Muscle of leg (tissue), 11 donors: ENCODE measurements around the gene NTSR1. TPM values are rescaled to one million over a fixed set of nuclear protein-coding genes. Genes with fewer than 3 reads are reported as not detected.

Experiments
- DNase-seq: peaks from one replicate; pipeline ENCODE4 v3.0.0; 2013
- H3K27ac ChIP-seq: one replicate; pipeline ENCODE4 v1.5.1; 2013; ENCODE audit warnings: mild to moderate bottlenecking, low read length, control low read depth
- H3K27me3 ChIP-seq: one replicate; pipeline ENCODE4 v1.6.1; 2013; ENCODE audit warnings: low read length; ENCODE audit not compliant: control insufficient read depth, insufficient read depth
- H3K36me3 ChIP-seq: one replicate; pipeline ENCODE4 v1.6.1; 2013; ENCODE audit warnings: low read length; ENCODE audit not compliant: control insufficient read depth, insufficient read depth
- H3K4me1 ChIP-seq: one replicate; pipeline ENCODE4 v1.6.1; 2013; ENCODE audit warnings: low read length; ENCODE audit not compliant: control insufficient read depth, insufficient read depth
- H3K4me3 ChIP-seq: one replicate; pipeline ENCODE4 v1.5.1; 2013; ENCODE audit warnings: low read length, control low read depth
- H3K9me3 ChIP-seq: replicated peaks from 2 replicates; pipeline ENCODE4 v1.6.1; 2013; ENCODE audit warnings: low read depth, low read length; ENCODE audit not compliant: control insufficient read depth
- WGBS: methylation state at CpG from one replicate; pipeline ENCODE4 v1.1.5; 2013; ENCODE audit warnings: missing lambda C conversion rate; ENCODE audit not compliant: insufficient coverage; 5-methylcytosine and 5-hydroxymethylcytosine counted together
- polyA plus RNA-seq, 8 donors: library from polyadenylated mRNA; unstranded; fragments of 120-200 nt; gene quantifications; one replicate each; pipeline versions ENCODE4 v1.2.1 to v1.2.3, GENCODE V29; 2013; ENCODE audit warnings: inconsistent platforms in 1 of 8, low replicate concordance in 1 of 8; ENCODE audit not compliant: insufficient read length in 8 of 8, insufficient read depth in 1 of 8
- total RNA-seq: library from RNA; stranded (reverse); fragments of 120-200 nt; gene quantifications from one replicate; pipeline ENCODE4 v1.2.4, GENCODE V29; 2013

The NTSR1 gene
- total and polyA plus RNA-seq, 9 donors, result 0.04 to 0.27 (median 0.18) TPM

- WGBS, result 77% methylated on average over 8 of the region's 24 CpGs
- Histone ChIP-seq H3K27me3 (peaks cover 39% of the 10 kb centered on the region), H3K4me1 (peaks cover 18% of the 10 kb centered on the region), H3K36me3 (no peaks in the 10 kb centered on the region), H3K27ac (no peak overlapping the region), H3K9me3 (peaks cover 14% of the 10 kb centered on the region), H3K4me3 (no peak overlapping the region)
- no peak for DNase-seq
Observed at GRCh38 chr20:62724692-62725595, 16.3 kb downstream of the NTSR1 start.

GRCh38 chr20:62725596-62726268, 17.1 kb downstream of the NTSR1 start:
- Histone ChIP-seq H3K27ac (no peak overlapping the region), H3K4me1 (peaks cover 18% of the 10 kb centered on the region), H3K27me3 (peaks cover 42% of the 10 kb centered on the region), H3K9me3 (peaks cover 8% of the 10 kb centered on the region), H3K36me3 (no peaks in the 10 kb centered on the region), H3K4me3 (no peak overlapping the region)
- DNase-seq, result no peak
- 79% methylated on average over 8 of the region's 15 CpGs for WGBS

GRCh38 chr20:62726276-62726675, 17.6 kb downstream of the NTSR1 start:
- Histone ChIP-seq H3K4me3 (no peak overlapping the region), H3K27me3 (peaks cover 42% of the 10 kb centered on the region), H3K27ac (no peak overlapping the region), H3K9me3 (peaks cover 3% of the 10 kb centered on the region), H3K36me3 (no peaks in the 10 kb centered on the region), H3K4me1 (peaks cover 18% of the 10 kb centered on the region)
- DNase-seq, result no peak
- 79% methylated on average over 12 of the region's 12 CpGs for WGBS

GRCh38 chr20:62726716-62727583, 18.3 kb downstream of the NTSR1 start:
- no peak for DNase-seq
- WGBS, result 77% methylated on average over 24 of the region's 31 CpGs
- Histone ChIP-seq H3K27ac (no peak overlapping the region), H3K4me1 (peaks cover 18% of the 10 kb centered on the region), H3K4me3 (no peak overlapping the region), H3K9me3 (no peaks in the 10 kb centered on the region), H3K27me3 (peaks cover 42% of the 10 kb centered on the region), H3K36me3 (no peaks in the 10 kb centered on the region)

- no peak for DNase-seq
- Histone ChIP-seq H3K4me1 (peaks cover 13% of the 10 kb centered on the region), H3K4me3 (no peak overlapping the region), H3K27me3 (peaks cover 38% of the 10 kb centered on the region), H3K27ac (no peak overlapping the region), H3K9me3 (no peaks in the 10 kb centered on the region), H3K36me3 (no peaks in the 10 kb centered on the region)
- WGBS, result 82% methylated on average over 13 of the region's 15 CpGs
Observed at GRCh38 chr20:62727584-62728027, 19.0 kb downstream of the NTSR1 start.

- H3K36me3 ChIP-seq, result no peaks in the 10 kb centered on the region
- H3K4me3 ChIP-seq, result no peak overlapping the region
- no peak overlapping the region for H3K27ac ChIP-seq
- H3K27me3 ChIP-seq, result peaks cover 43% of the 10 kb centered on the region
- H3K9me3 ChIP-seq, result no peaks in the 10 kb centered on the region
- peaks cover 11% of the 10 kb centered on the region for H3K4me1 ChIP-seq
- no peak for DNase-seq
- 58% methylated on average over 16 of the region's 26 CpGs for WGBS
Observed at GRCh38 chr20:62728028-62728780, 19.6 kb downstream of the NTSR1 start.

GRCh38 chr20:62728781-62729300, 20.2 kb downstream of the NTSR1 start:
- Histone ChIP-seq H3K9me3 (no peaks in the 10 kb centered on the region), H3K36me3 (no peaks in the 10 kb centered on the region), H3K27me3 (peaks cover 46% of the 10 kb centered on the region), H3K4me1 (peaks cover 5% of the 10 kb centered on the region), H3K4me3 (no peak overlapping the region), H3K27ac (no peak overlapping the region)
- WGBS, result 64% methylated on average over 3 of the region's 9 CpGs
- no peak for DNase-seq

GRCh38 chr20:62730481-62730880, 21.8 kb downstream of the NTSR1 start:
- peaks cover 38% of the 10 kb centered on the region for H3K27me3 ChIP-seq
- H3K4me3 ChIP-seq, result no peak overlapping the region
- no peak overlapping the region for H3K27ac ChIP-seq
- no peaks in the 10 kb centered on the region for H3K36me3 ChIP-seq
- no peak for DNase-seq
- WGBS, result 96% methylated on average over 7 of the region's 13 CpGs
- no peaks in the 10 kb centered on the region for H3K4me1 ChIP-seq
- no peaks in the 10 kb centered on the region for H3K9me3 ChIP-seq

GRCh38 chr20:62732031-62732760, 23.6 kb downstream of the NTSR1 start:
- no peak for DNase-seq
- H3K36me3 ChIP-seq, result no peaks in the 10 kb centered on the region
- peaks cover 33% of the 10 kb centered on the region for H3K27me3 ChIP-seq
- no peaks in the 10 kb centered on the region for H3K9me3 ChIP-seq
- H3K27ac ChIP-seq, result no peak overlapping the region
- H3K4me1 ChIP-seq, result no peaks in the 10 kb centered on the region
- whole genome bisulfite sequencing, result 77% methylated on average over 7 of the region's 13 CpGs
- H3K4me3 ChIP-seq, result no peak overlapping the region
